Measurements from ENCODE around the gene KCNK15.

DNA sequence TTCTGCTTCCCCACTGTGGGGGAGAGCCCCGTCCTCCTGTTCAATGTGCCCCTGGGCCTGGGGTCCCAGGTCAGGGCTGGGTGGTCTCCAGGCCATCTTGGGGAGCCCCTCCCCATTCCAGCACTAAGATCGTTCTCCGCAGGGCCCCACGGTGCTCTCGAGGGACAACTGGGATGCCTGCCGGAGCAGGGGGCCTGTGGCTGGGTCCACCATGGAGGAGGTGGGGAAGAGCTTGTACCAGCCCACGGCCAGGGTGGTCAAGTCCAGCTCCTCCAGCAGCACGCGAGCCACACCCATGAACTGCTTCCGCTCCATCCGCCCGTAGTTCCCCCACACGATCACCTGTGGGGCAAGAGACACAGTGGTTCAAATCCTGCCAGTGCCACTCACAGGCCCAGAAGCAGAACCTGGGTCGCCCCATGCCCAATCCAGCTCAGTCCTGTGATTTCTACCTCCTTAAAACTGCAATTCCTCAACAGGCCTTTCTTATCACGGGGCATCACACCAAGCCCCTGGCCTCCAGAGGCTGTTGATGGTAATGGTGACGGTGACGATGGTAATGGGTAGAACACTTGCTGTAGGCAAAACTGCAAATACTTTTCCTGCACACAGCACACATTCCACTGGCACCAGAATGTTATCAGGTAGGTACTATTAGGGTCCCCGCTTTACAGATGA, 10.5 kb downstream of the KCNK15 start:
- TF ChIP-seq CTCF (IDR thresholded peaks at IDR 0.05) (no peak), EZH2 (IDR thresholded peaks at IDR 0.05; ENCODE audit: borderline replicate concordance, insufficient read depth, low read depth, low read length, poor library complexity, severe bottlenecking) (no peak)
